Right lobe of liver (tissue), 4 donors: ENCODE measurements around the gene ITPR3.

Experiments
- CTCF ChIP-seq, 4 donors: fragments of 200-600 bp in 3 of 4; fragments of 450-650 bp in 1 of 4; IDR thresholded peaks; one replicate each; pipeline versions ENCODE4 v1.5.1 to v1.8.0; 2016 to 2022; ENCODE audit warnings: antibody characterized with exemption in 4 of 4, mild to moderate bottlenecking in 2 of 4
- POLR2A ChIP-seq: fragments of 450-650 bp; IDR thresholded peaks from one replicate; pipeline ENCODE4 v1.6.1; 2017; ENCODE audit warnings: antibody characterized with exemption, mild to moderate bottlenecking
- donor health status: DM: no; HTN: no; CAD: no.
- donor health status: DM: no; HTN: no; CAD: no.
- donor health status: DM: no; HTN: yes; CAD: no.

GRCh38 chr6:33593414-33593727 is 27.8 kb upstream of the ITPR3 start:
- TF ChIP-seq CTCF (IDR thresholded peaks at IDR 0.05) (no peak), POLR2A (no peak)
